Measurements from ENCODE around the gene ZNF354C. TPM values are rescaled to one million over a fixed set of nuclear protein-coding genes. Genes with fewer than 3 reads are reported as not detected.

The ZNF354C gene
- total RNA-seq, 1 donor from 2014 or later = 7.1 TPM

GRCh38 chr5:179124853-179125788 is 64.9 kb downstream of the ZNF354C start:
- no peaks in the 10 kb centered on the region for H3K9me3 ChIP-seq
- H3K4me3 ChIP-seq = no peak overlapping the region
- no peak overlapping the region for H3K27ac ChIP-seq
- intact Hi-C loops (cut with DNase I) = no loop called here
- no peaks in the 10 kb centered on the region for H3K27me3 ChIP-seq
- no peak for DNase-seq (ENCODE audit: extremely low spot score in 2 of 2)
- TF ChIP-seq POLR2A (IDR thresholded peaks at IDR 0.05) (no peak), CTCF (IDR thresholded peaks at IDR 0.05) (no peak), POLR2AphosphoS5 (IDR thresholded peaks at IDR 0.05; ENCODE audit: insufficient read depth in 1 of 2, low read depth in 1 of 2) (no peak)
- no peaks in the 10 kb centered on the region for H3K4me1 ChIP-seq
- peaks cover 0 to 3% of the 10 kb centered on the region in 2 donors for H3K36me3 ChIP-seq

GRCh38 chr5:179125789-179126505 is 65.8 kb downstream of the ZNF354C start:
- no peak for DNase-seq (ENCODE audit: extremely low spot score in 2 of 2)
- no peaks in the 10 kb centered on the region for H3K4me1 ChIP-seq
- intact Hi-C loops (cut with DNase I) = no loop called here
- H3K27me3 ChIP-seq = no peaks in the 10 kb centered on the region
- no peak overlapping the region for H3K4me3 ChIP-seq
- no peaks in the 10 kb centered on the region for H3K9me3 ChIP-seq
- no peak overlapping the region for H3K27ac ChIP-seq
- H3K36me3 ChIP-seq = peaks cover 0 to 3% of the 10 kb centered on the region in 2 donors
- no peak for TF ChIP-seq CTCF (IDR thresholded peaks at IDR 0.05)
- TF ChIP-seq POLR2A (IDR thresholded peaks at IDR 0.05) = no peak
- no peak for TF ChIP-seq POLR2AphosphoS5 (IDR thresholded peaks at IDR 0.05; ENCODE audit: insufficient read depth in 1 of 2, low read depth in 1 of 2)

- Histone ChIP-seq H3K4me1 (no peaks in the 10 kb centered on the region), H3K9me3 (no peaks in the 10 kb centered on the region), H3K4me3 (no peak overlapping the region), H3K27ac (no peak overlapping the region), H3K36me3 (peaks cover 0 to 3% of the 10 kb centered on the region in 2 donors), H3K27me3 (no peaks in the 10 kb centered on the region)
- TF ChIP-seq CTCF (IDR thresholded peaks at IDR 0.05) (no peak), POLR2AphosphoS5 (IDR thresholded peaks at IDR 0.05; ENCODE audit: insufficient read depth in 1 of 2, low read depth in 1 of 2) (no peak), POLR2A (IDR thresholded peaks at IDR 0.05) (no peak)
- intact Hi-C loops (cut with DNase I) = no loop called here
- DNase-seq (ENCODE audit: extremely low spot score in 2 of 2) = no peak
These were observed 66.4 kb downstream of the ZNF354C start for GRCh38 chr5:179126506-179126991.

GRCh38 chr5:179127136-179128040 is 67.2 kb downstream of the ZNF354C start:
- TF ChIP-seq CTCF (IDR thresholded peaks at IDR 0.05) (no peak), POLR2AphosphoS5 (IDR thresholded peaks at IDR 0.05; ENCODE audit: insufficient read depth in 1 of 2, low read depth in 1 of 2) (no peak), POLR2A (IDR thresholded peaks at IDR 0.05) (no peak)
- Histone ChIP-seq H3K9me3 (no peaks in the 10 kb centered on the region), H3K4me1 (no peaks in the 10 kb centered on the region), H3K36me3 (peaks cover 0 to 3% of the 10 kb centered on the region in 2 donors), H3K27me3 (no peaks in the 10 kb centered on the region), H3K27ac (no peak overlapping the region), H3K4me3 (no peak overlapping the region)
- intact Hi-C loops (cut with DNase I) = no loop called here
- no peak for DNase-seq (ENCODE audit: extremely low spot score in 2 of 2)

All from vagina (tissue), 2 donors.